Activated B cell treated with CpG ODN at 0.5 μM for 24 hours (primary cell): ENCODE data around the gene SCYL3. TPM values are rescaled to one million over a fixed set of nuclear protein-coding genes. Genes with fewer than 3 reads are reported as not detected.

Source experiments
- ATAC-seq: fragments of 200-7000 bp; cut with Tn5 transposase; one replicate; pipeline ENCODE4 v1.10.0; 2021; ENCODE audit warnings: low read depth, mild to moderate bottlenecking, moderate library complexity
- CTCF ChIA-PET: fragments of 350-600 bp; sonication (Branson Sonifier 250); formaldehyde crosslinking; loops from one replicate; lab custom pipeline; 2021; ENCODE audit warnings: antibody characterized with exemption; lab: Charles Lee
- POLR2A ChIA-PET: fragments of 350-600 bp; sonication (Branson Sonifier 250); formaldehyde crosslinking; loops from one replicate; lab custom pipeline; 2021; ENCODE audit warnings: antibody characterized with exemption; lab: Charles Lee
- DNase-seq: peaks from one replicate; pipeline ENCODE4 v3.0.0; 2022
- H3K27ac Mint-ChIP-seq: one replicate; pipeline ENCODE4 v1.8.0; 2020; ENCODE audit warnings: mixed read lengths
- H3K27me3 Mint-ChIP-seq: one replicate; pipeline ENCODE4 v1.8.0; 2021; ENCODE audit warnings: mixed read lengths
- H3K36me3 Mint-ChIP-seq: one replicate; pipeline ENCODE4 v1.8.0; 2021; ENCODE audit warnings: low read depth, mixed read lengths
- H3K4me1 Mint-ChIP-seq: one replicate; pipeline ENCODE4 v1.8.0; 2021; ENCODE audit warnings: mixed read lengths
- H3K4me3 Mint-ChIP-seq: one replicate; pipeline ENCODE4 v1.8.0; 2020; ENCODE audit warnings: mild to moderate bottlenecking, mixed read lengths
- H3K9me3 Mint-ChIP-seq: one replicate; pipeline ENCODE4 v1.8.0; 2020; ENCODE audit warnings: mixed read lengths
- CTCF ChIP-seq: fragments of 200-600 bp; IDR thresholded peaks from one replicate; pipeline ENCODE4 v1.8.0; 2022; ENCODE audit warnings: antibody characterized with exemption, mild to moderate bottlenecking
- intact Hi-C: fragments of 100-400 bp; cut with micrococcal nuclease; formaldehyde crosslinking; loops from one replicate; pipeline ENCODE4 v1.15.1; 2024
- total RNA-seq: library from RNA; stranded (reverse); gene quantifications from 2 replicates; pipeline ENCODE4 v1.2.3, GENCODE V29; 2022

SCYL3 gene
- total RNA-seq, 1 donor from 2014 or later: 16.2 TPM

GRCh38 chr1:169889871-169890270 lies 3.8 kb downstream of the SCYL3 start:
- Mint-ChIP-seq H3K27me3 (no peaks in the 10 kb centered on the region), H3K9me3 (no peaks in the 10 kb centered on the region), H3K36me3 (peaks cover 43% of the 10 kb centered on the region), H3K4me3 (no peak overlapping the region), H3K27ac (no peak overlapping the region), H3K4me1 (peaks cover 43% of the 10 kb centered on the region)
- no peak for DNase-seq
- ChIA-PET POLR2A (no interaction called here), CTCF (no interaction called here)
- no peak for TF ChIP-seq CTCF
- intact Hi-C loops: loop anchor here (5.0 kb wide), 5 partner anchors 178 to 1663 kb away; partner anchors contain the start of genes FMO4, SELL and SFT2D2
- ATAC-seq: no peak

- H3K27me3 Mint-ChIP-seq: no peaks in the 10 kb centered on the region
- H3K4me3 Mint-ChIP-seq: no peak overlapping the region
- H3K4me1 Mint-ChIP-seq: peaks cover 35% of the 10 kb centered on the region
- peaks cover 48% of the 10 kb centered on the region for H3K36me3 Mint-ChIP-seq
- H3K27ac Mint-ChIP-seq: no peak overlapping the region
- intact Hi-C loops: no loop called here
- no peaks in the 10 kb centered on the region for H3K9me3 Mint-ChIP-seq
- ATAC-seq: no peak
- CTCF ChIA-PET: no interaction called here
- POLR2A ChIA-PET: no interaction called here
- DNase-seq: no peak
- TF ChIP-seq CTCF: no peak
Measured at GRCh38 chr1:169886931-169887330, 6.8 kb downstream of the SCYL3 start.

- ATAC-seq: no peak
Measured at GRCh38 chr1:169886422-169886821, 7.3 kb downstream of the SCYL3 start.

GRCh38 chr1:169885207-169885606 lies 8.5 kb downstream of the SCYL3 start:
- Mint-ChIP-seq H3K9me3 (no peaks in the 10 kb centered on the region), H3K4me3 (no peak overlapping the region), H3K27ac (no peak overlapping the region), H3K27me3 (no peaks in the 10 kb centered on the region), H3K36me3 (peaks cover 56% of the 10 kb centered on the region), H3K4me1 (peaks cover 26% of the 10 kb centered on the region)
- ChIA-PET CTCF (no interaction called here), POLR2A (no interaction called here)
- no peak for TF ChIP-seq CTCF
- no peak for ATAC-seq
- no peak for DNase-seq
- intact Hi-C loops: no loop called here

More at GRCh38 chr1:169886422-169886821, 7.3 kb downstream of the SCYL3 start:
- CTCF ChIA-PET: no interaction called here
- intact Hi-C loops: no loop called here
- POLR2A ChIA-PET: no interaction called here
- Mint-ChIP-seq H3K4me3 (no peak overlapping the region), H3K27ac (no peak overlapping the region), H3K9me3 (no peaks in the 10 kb centered on the region), H3K4me1 (peaks cover 33% of the 10 kb centered on the region), H3K36me3 (peaks cover 52% of the 10 kb centered on the region), H3K27me3 (no peaks in the 10 kb centered on the region)
- no peak for TF ChIP-seq CTCF
- no peak for DNase-seq

GRCh38 chr1:169884634-169885033 lies 9.1 kb downstream of the SCYL3 start:
- intact Hi-C loops: no loop called here
- H3K27me3 Mint-ChIP-seq: no peaks in the 10 kb centered on the region
- H3K9me3 Mint-ChIP-seq: no peaks in the 10 kb centered on the region
- CTCF ChIA-PET: no interaction called here
- peaks cover 55% of the 10 kb centered on the region for H3K36me3 Mint-ChIP-seq
- no peak for TF ChIP-seq CTCF
- no peak overlapping the region for H3K27ac Mint-ChIP-seq
- H3K4me1 Mint-ChIP-seq: peaks cover 26% of the 10 kb centered on the region
- H3K4me3 Mint-ChIP-seq: no peak overlapping the region
- POLR2A ChIA-PET: no interaction called here
- ATAC-seq (no peak), DNase-seq (no peak)
